Measurements from ENCODE around the gene STPG2. TPM values are rescaled to one million over a fixed set of nuclear protein-coding genes. Genes with fewer than 3 reads are reported as not detected.

STPG2 gene
- total and polyA plus RNA-seq, 12 donors, result 0.07 to 1.8 (median 0.61) TPM; not detected in 3

DNA sequence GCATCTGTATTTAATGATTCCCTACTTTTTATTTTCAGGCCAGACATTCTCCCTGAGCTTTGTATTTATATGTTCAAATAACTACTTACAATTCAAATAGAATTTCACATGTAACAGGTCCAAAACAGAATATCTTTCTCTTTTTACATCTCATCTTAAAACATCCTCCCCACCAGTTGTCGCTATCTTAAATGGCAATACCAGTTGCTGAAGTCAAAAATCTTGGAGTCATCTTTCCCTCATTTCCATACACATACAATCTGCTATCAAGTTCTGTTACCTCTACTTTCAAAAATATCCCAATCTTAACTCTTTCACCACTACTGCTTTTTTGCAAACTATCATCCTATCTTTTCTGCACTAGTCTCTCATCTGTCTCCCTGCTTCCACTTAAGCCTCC, 330.5 kb downstream of the STPG2 start:
- 86 to 100% (median 98%) methylated on average over 1 of the region's 1 CpG for WGBS, 4 donors
- no peaks in the 10 kb centered on the region for H3K9me3 ChIP-seq (replicated peaks in 1 of 3)
- intact Hi-C loops (cut with DNase I), result no loop called here

GRCh38 chr4:97786306-97786920, 356.9 kb downstream of the STPG2 start:
- Histone ChIP-seq H3K9me3 (replicated peaks in 1 of 3) (no peaks in the 10 kb centered on the region), H3K4me1 (replicated peaks in 1 of 2) (no peaks in the 10 kb centered on the region), H3K27ac (no peak overlapping the region), H3K36me3 (replicated peaks in 1 of 2) (no peaks in the 10 kb centered on the region), H3K27me3 (no peaks in the 10 kb centered on the region), H3K4me3 (no peak overlapping the region)
- intact Hi-C loops (cut with DNase I), result no loop called here
- no peak for DNase-seq
- TF ChIP-seq POLR2A (IDR thresholded peaks at IDR 0.05), result no peak
- TF ChIP-seq, protein P1, sequence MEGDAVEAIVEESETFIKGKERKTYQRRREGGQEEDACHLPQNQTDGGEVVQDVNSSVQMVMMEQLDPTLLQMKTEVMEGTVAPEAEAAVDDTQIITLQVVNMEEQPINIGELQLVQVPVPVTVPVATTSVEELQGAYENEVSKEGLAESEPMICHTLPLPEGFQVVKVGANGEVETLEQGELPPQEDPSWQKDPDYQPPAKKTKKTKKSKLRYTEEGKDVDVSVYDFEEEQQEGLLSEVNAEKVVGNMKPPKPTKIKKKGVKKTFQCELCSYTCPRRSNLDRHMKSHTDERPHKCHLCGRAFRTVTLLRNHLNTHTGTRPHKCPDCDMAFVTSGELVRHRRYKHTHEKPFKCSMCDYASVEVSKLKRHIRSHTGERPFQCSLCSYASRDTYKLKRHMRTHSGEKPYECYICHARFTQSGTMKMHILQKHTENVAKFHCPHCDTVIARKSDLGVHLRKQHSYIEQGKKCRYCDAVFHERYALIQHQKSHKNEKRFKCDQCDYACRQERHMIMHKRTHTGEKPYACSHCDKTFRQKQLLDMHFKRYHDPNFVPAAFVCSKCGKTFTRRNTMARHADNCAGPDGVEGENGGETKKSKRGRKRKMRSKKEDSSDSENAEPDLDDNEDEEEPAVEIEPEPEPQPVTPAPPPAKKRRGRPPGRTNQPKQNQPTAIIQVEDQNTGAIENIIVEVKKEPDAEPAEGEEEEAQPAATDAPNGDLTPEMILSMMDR (IDR thresholded peaks at IDR 0.05), result no peak
- WGBS, 4 donors, result 84 to 99% (median 90%) methylated on average over 3 of the region's 3 CpGs

More for the DNA sequence above, 330.5 kb downstream of the STPG2 start:
- H3K36me3 ChIP-seq (replicated peaks in 1 of 2), result no peaks in the 10 kb centered on the region
- H3K4me3 ChIP-seq, result no peak overlapping the region
- TF ChIP-seq POLR2A (IDR thresholded peaks at IDR 0.05), result no peak
- no peak for DNase-seq
- H3K27me3 ChIP-seq, result no peaks in the 10 kb centered on the region
- no peak overlapping the region for H3K27ac ChIP-seq
- no peaks in the 10 kb centered on the region for H3K4me1 ChIP-seq (replicated peaks in 1 of 2)

DNA sequence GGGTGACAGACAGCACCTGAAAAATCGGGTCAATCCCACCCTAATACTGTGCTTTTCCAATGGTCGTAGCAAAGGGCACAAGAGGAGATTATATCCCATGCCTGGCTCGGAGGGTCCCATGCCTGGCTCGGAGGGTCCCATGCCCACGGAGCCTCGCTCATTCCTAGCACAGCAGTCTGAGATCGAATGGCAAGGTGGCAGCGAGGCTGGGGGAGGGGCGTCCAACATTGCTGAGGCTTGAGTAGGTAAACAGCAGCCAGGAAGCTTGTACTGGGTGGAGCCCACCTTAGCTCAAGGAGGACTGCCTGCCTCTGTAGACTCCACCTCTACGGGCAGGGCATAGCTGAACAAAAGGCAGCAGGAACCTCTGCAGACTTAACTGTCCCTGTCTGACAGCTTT, 365.1 kb downstream of the STPG2 start:
- Histone ChIP-seq H3K27me3 (no peaks in the 10 kb centered on the region), H3K4me1 (replicated peaks in 1 of 2) (no peaks in the 10 kb centered on the region), H3K9me3 (replicated peaks in 1 of 3) (no peaks in the 10 kb centered on the region), H3K27ac (no peak overlapping the region), H3K36me3 (replicated peaks in 1 of 2) (no peaks in the 10 kb centered on the region), H3K4me3 (no peak overlapping the region)
- no peak for DNase-seq
- TF ChIP-seq POLR2A (IDR thresholded peaks at IDR 0.05), result no peak
- WGBS, 4 donors, result 85 to 93% (median 88%) methylated on average over 9 to 10 of the region's 10 CpGs
- intact Hi-C loops (cut with DNase I), result no loop called here

DNA sequence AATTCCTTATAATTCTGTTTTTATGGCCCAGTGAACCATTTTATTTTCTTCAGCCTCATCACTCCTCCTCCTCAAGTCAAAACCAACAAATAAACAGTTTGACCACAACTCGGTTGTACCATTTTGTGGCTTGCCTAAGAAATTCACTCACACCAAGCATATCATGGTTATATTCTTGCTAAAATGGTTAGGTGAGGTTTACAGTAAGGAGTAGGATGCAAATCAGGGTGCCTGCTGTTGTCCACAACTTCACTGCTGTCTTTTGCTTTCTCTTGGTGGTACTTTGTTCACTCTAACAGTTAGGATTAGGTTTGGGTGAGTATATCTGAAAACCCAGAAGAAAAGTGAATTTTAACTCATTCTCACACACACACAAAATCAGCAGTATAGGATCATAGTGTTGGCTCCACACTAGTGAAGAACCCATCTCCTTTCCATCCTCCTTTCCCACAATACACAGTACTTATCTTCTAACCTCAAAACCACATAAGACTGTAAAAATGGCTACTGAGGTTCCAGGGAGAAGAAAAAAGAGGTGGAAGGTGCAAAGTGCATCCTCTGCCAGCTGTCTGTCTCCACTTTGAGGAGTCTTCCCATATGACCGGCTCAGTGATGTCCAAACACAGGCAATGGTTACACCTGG, 368.8 kb downstream of the STPG2 start:
- no peak for DNase-seq
- no peak overlapping the region for H3K4me3 ChIP-seq
- H3K36me3 ChIP-seq (replicated peaks in 1 of 2), result no peaks in the 10 kb centered on the region
- H3K4me1 ChIP-seq (replicated peaks in 1 of 2), result no peaks in the 10 kb centered on the region
- no peaks in the 10 kb centered on the region for H3K9me3 ChIP-seq (replicated peaks in 1 of 3)
- intact Hi-C loops (cut with DNase I), result no loop called here
- 83 to 93% (median 86%) methylated on average over 2 of the region's 2 CpGs for WGBS, 4 donors
- no peak overlapping the region for H3K27ac ChIP-seq
- no peak for TF ChIP-seq POLR2A (IDR thresholded peaks at IDR 0.05)
- TF ChIP-seq, protein P1 (IDR thresholded peaks at IDR 0.05), result no peak
- no peaks in the 10 kb centered on the region for H3K27me3 ChIP-seq

- no peaks in the 10 kb centered on the region for H3K4me1 ChIP-seq (replicated peaks in 1 of 2)
- 50 to 74% (median 57%) methylated on average over 1 of the region's 1 CpG for WGBS, 4 donors
- no peak for TF ChIP-seq POLR2A (IDR thresholded peaks at IDR 0.05)
- TF ChIP-seq, protein P1 (IDR thresholded peaks at IDR 0.05), result no peak
- no peaks in the 10 kb centered on the region for H3K9me3 ChIP-seq (replicated peaks in 1 of 3)
- no peaks in the 10 kb centered on the region for H3K36me3 ChIP-seq (replicated peaks in 1 of 2)
- no peak overlapping the region for H3K4me3 ChIP-seq
- H3K27ac ChIP-seq, result no peak overlapping the region
- H3K27me3 ChIP-seq, result no peaks in the 10 kb centered on the region
- intact Hi-C loops (cut with DNase I), result no loop called here
- DNase-seq, result no peak
Observed at GRCh38 chr4:97770222-97770621, 373.1 kb downstream of the STPG2 start.
